HPDE6-E6E7 (cell line): ENCODE results near the gene ZFYVE19.

ENCODE experiments used
- DNase-seq: peaks from one replicate; pipeline ENCODE4 v3.0.0; 2011; ENCODE audit warnings: missing footprints; ENCODE audit errors: extremely low spot score

ZFYVE19 gene

GRCh38 chr15:40775740-40776536 lies 31.0 kb upstream of the ZFYVE19 start:
- DNase-seq: no peak

DNA sequence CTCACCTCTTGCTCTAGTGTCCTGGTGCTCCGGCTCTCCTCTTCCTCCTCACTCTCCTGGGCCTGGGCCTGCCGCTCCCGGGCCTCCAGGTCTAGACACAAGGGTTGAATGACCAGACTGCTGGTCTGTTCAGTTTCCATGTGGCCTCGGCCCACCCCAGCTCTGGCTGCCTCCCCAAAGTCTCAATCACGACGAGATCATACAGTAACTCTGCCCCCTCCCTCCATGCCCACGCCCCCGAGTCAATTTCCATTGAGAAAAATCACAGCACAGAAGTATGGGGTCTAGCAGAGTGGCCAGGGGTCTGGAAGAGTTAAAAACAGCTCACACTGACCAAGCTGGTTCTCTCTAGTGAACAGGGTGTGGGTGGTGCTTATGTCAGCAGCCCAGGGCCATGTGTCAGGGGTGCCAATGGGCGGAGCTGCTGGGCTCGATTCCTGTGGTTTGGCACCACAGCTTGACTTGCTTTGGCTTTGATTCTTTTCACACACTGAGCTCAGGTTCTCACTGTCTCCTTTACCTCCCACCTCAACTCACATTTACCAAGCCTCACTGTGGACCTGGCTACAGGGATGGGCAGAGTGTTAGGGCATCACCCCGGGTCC lies 30.2 kb upstream of the ZFYVE19 start:
- DNase-seq: no peak

DNA sequence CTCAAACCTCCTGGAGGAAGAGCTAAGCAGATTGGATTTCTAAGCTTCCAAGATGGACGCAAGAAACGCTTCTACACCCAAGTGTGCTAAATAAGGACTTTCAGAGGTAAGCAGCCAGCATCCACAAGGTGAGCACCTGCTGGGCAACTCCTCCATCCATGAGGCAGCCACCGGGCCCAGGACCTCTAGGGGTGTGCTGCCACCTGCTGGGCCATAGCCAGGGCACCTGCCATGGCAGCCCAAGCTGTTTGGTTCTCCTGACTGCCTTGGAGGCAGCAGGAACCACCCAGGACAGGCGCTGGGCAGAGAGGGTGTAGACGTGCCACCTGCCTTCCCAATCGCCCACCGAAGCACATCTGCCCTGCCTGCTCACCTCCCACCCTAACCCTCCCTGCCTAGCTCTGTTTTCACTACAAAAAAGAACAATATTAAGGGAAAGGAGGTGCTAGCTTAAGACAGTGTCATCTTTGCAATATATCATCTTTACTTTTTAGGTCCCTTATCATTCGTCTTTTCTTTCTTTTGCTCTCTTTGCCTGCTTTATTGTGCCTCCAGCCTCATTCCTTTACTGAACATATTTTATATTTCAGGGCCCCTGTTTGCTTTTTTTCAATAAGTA lies 24.2 kb upstream of the ZFYVE19 start:
- DNase-seq: no peak

- no peak for DNase-seq
Measured at GRCh38 chr15:40785164-40785563, 21.7 kb upstream of the ZFYVE19 start.

- no peak for DNase-seq
Measured at GRCh38 chr15:40785814-40786213, 21.1 kb upstream of the ZFYVE19 start.

DNA sequence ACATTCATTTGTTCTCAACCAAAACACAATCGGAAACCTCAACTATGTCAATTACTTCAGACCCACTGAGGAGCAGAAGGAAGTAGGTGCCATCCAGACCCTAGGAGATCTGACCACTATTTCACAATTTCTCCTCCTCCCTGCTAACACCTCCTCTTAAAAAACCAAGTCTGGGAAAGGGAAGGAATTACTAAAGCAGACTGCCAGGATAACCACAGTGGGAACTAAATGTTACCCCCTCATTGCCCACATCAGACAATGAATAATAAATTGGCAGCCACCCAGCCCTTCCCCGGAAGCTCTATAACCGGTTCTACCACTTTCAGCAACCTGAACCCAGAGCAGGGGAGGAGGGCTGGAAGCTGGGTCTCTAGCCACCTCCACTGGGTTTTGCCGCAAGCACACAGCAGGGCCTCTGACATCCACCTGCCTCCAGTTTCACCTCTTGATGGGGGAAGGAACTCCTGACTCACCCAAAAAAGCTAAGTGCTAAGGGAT lies 19.5 kb upstream of the ZFYVE19 start:
- no peak for DNase-seq

- DNase-seq: no peak
Measured at GRCh38 chr15:40787991-40788390, 18.9 kb upstream of the ZFYVE19 start.

DNA sequence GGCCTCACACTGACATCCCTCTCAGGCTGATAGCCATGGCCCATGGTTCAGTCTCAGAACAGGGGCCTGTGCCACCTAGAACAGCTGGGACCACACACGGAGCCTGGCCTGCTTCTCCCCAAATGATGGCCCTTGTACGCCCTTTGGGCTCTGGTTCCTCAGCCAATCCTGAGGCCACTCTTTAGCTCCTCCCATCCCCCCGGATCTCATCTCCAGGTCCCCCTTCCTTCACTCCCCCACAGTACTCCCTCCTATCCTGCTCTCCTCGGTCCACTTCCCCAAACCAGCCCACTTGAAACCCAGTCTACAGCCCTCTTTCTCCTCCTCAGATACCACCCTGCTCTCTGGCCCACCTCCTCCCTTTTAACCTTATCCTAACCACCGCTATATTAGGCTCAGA lies 17.8 kb upstream of the ZFYVE19 start:
- DNase-seq: no peak

GRCh38 chr15:40789999-40790398 lies 16.9 kb upstream of the ZFYVE19 start:
- no peak for DNase-seq

DNA sequence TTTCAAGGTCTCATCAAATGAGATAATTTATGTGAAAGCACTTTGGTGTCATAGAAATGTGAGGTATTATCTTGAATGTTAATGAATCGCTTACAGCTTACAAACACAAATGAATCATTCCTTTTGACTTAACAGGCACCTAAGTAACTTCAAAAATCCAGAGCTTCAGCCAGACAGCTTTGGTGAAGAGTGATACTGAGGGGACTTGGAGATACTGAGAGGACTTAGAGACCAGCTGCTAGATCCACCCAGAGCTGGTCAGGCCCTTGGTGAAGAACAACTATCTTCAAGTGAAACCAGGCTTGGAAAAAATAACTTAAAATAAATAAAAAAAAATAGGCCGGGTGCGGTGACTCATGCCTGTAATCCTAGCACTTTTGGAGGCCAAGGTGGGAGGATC lies 16.2 kb upstream of the ZFYVE19 start:
- no peak for DNase-seq

GRCh38 chr15:40792394-40792793 lies 14.5 kb upstream of the ZFYVE19 start:
- DNase-seq: no peak

GRCh38 chr15:40793216-40793989 lies 13.5 kb upstream of the ZFYVE19 start:
- peak; percentile 55 for DNase-seq

DNA sequence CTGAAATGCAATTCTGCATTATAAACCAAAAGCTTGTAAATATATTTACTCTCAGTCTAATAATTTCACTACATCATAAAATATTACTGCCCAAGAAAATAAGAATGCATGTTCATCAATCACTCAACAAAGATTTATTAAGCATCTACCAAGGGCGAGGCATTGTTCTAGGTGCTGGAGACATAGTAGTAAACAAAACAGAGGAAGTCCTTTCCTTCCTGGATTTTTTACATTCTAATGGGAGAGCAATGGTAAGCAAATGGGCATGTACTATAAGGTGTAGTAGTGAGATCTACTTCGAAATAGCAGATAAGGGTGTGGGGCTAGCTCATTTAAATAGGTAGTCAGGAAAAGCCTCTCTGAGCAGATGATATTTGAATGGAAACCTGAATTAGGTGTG lies 10.8 kb upstream of the ZFYVE19 start:
- no peak for DNase-seq

- no peak for DNase-seq
Measured at GRCh38 chr15:40796512-40796911, 10.4 kb upstream of the ZFYVE19 start.

- no peak for DNase-seq
Measured at GRCh38 chr15:40799523-40799922, 7.4 kb upstream of the ZFYVE19 start.

DNA sequence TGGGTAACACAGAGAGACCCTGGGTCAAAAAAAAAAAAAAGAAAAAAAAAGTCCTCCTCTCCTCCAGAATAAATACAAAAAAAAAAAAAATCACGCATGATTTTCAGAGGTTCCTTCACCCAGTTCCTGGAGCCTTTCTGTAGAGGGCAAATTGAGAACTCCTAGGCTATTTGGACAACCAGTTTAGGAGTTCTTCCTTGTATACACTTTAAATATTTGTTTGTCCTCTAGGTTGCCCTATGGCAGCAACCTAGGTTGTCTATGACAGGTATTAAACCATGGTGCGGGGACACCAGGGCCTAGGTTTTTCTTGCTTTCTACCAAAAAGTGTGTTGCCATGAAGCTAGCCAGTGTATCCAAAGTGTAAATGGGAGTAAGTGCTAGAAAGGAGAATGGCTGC lies 3.8 kb upstream of the ZFYVE19 start:
- DNase-seq: no peak

- no peak for DNase-seq
Measured at GRCh38 chr15:40803688-40804087, 3.2 kb upstream of the ZFYVE19 start.

GRCh38 chr15:40806672-40807027 lies 239 bp upstream of the ZFYVE19 start:
- no peak for DNase-seq

- DNase-seq: no peak
Measured at GRCh38 chr15:40807888-40808461, 1.1 kb downstream of the ZFYVE19 start.

- no peak for DNase-seq
Measured at GRCh38 chr15:40808861-40809450, 2.1 kb downstream of the ZFYVE19 start.

DNA sequence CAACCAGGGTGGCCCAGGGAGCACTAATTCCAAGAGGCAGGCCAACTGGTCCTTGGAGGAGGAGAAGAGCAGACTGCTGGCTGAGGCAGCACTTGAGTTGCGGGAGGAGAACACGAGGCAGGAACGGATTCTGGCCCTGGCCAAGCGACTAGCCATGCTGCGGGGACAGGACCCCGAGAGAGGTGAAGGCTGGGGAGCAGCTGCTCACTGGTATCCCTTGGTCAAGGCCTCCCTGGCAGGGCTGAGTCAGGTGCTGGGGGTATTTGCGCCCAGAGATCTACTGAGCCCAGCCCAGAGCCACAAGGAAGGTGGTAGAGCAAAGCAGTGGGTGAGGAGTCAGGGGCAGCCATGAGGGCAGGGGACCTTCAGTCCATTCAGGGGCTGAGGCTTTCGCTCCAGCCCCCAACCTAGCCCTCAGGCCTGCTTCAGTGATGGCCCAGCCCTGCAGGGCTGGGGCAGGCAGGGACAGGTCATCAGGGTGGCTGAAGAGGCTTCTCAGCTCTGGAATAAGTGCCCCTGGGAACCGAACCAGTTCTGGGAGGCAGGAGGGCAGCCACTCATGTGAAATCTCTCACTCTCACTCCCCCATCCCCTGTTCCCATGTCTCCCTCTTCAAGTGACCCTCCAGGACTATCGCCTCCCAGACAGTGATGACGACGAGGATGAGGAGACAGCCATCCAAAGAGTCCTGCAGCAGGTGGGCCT lies 6.0 kb downstream of the ZFYVE19 start:
- no peak for DNase-seq
